ENCODE data around the gene ADGRG2. TPM values are rescaled to one million over a fixed set of nuclear protein-coding genes. Genes with fewer than 3 reads are reported as not detected.

The ADGRG2 gene
- polyA plus RNA-seq, 1 donor from 2014 or later, result 0.05 TPM

GRCh38 chrX:19007868-19008267 is 114.4 kb downstream of the ADGRG2 start:
- H3K4me2 ChIP-seq (ENCODE audit: low read length), result no peak overlapping the region
- no peaks in the 10 kb centered on the region for H3K9me2 ChIP-seq (ENCODE audit: insufficient read depth, low read length)
- no peak overlapping the region for H2AFZ ChIP-seq (ENCODE audit: low read depth, low read length)
- H3K4me3 ChIP-seq (ENCODE audit: low read length), result no peak overlapping the region
- no peaks in the 10 kb centered on the region for H3F3A ChIP-seq (ENCODE audit: insufficient read depth, low read length, poor library complexity, severe bottlenecking)
- H3K27ac ChIP-seq (ENCODE audit: low read length), result no peak overlapping the region
- H3K79me2 ChIP-seq (replicated peaks; ENCODE audit: insufficient read depth, low read length), result no peaks in the 10 kb centered on the region
- no peaks in the 10 kb centered on the region for H3K27me3 ChIP-seq (ENCODE audit: insufficient read depth, low read depth, low read length)
- no peak for TF ChIP-seq EZH2 (IDR thresholded peaks at IDR 0.05; ENCODE audit: borderline replicate concordance, insufficient read depth, low read length, poor library complexity, severe bottlenecking)
- TF ChIP-seq TAF1 (IDR thresholded peaks at IDR 0.05; ENCODE audit: low read depth), result no peak
- no peaks in the 10 kb centered on the region for H3K9me3 ChIP-seq (ENCODE audit: low read length)
- no peaks in the 10 kb centered on the region for H3K36me3 ChIP-seq (ENCODE audit: insufficient read depth, low read length)
- H4K20me1 ChIP-seq (ENCODE audit: insufficient read depth), result no peaks in the 10 kb centered on the region
- H3K9ac ChIP-seq (ENCODE audit: low read length), result no peak overlapping the region

- no peak overlapping the region for H3K4me2 ChIP-seq (ENCODE audit: low read length)
- no peak overlapping the region for H3K27ac ChIP-seq (ENCODE audit: low read length)
These were observed 115.3 kb downstream of the ADGRG2 start for GRCh38 chrX:19007011-19007410.

More at GRCh38 chrX:19007011-19007410, 115.3 kb downstream of the ADGRG2 start:
- Histone ChIP-seq H3K79me2 (replicated peaks; ENCODE audit: insufficient read depth, low read length) (no peaks in the 10 kb centered on the region), H3K9ac (ENCODE audit: low read length) (no peak overlapping the region), H3K36me3 (ENCODE audit: insufficient read depth, low read length) (no peaks in the 10 kb centered on the region), H3F3A (ENCODE audit: insufficient read depth, low read length, poor library complexity, severe bottlenecking) (no peaks in the 10 kb centered on the region), H3K4me3 (ENCODE audit: low read length) (no peak overlapping the region), H3K9me3 (ENCODE audit: low read length) (no peaks in the 10 kb centered on the region), H4K20me1 (ENCODE audit: insufficient read depth) (no peaks in the 10 kb centered on the region), H3K9me2 (ENCODE audit: insufficient read depth, low read length) (no peaks in the 10 kb centered on the region), H3K27me3 (ENCODE audit: insufficient read depth, low read depth, low read length) (no peaks in the 10 kb centered on the region), H2AFZ (ENCODE audit: low read depth, low read length) (no peak overlapping the region)
- TF ChIP-seq POLR2AphosphoS5 (IDR thresholded peaks at IDR 0.05) (no peak), MXI1 (conservative IDR thresholded peaks at IDR 0.05; ENCODE audit: poor library complexity, severe bottlenecking) (no peak), EZH2 (IDR thresholded peaks at IDR 0.05; ENCODE audit: borderline replicate concordance, insufficient read depth, low read length, poor library complexity, severe bottlenecking) (no peak), TAF1 (IDR thresholded peaks at IDR 0.05; ENCODE audit: low read depth) (no peak), RAD21 (conservative IDR thresholded peaks at IDR 0.05) (no peak), REST (IDR thresholded peaks at IDR 0.05; ENCODE audit: borderline replicate concordance) (no peak), CTCF (IDR thresholded peaks at IDR 0.05; ENCODE audit: poor library complexity, severe bottlenecking) (no peak), SMC3 (conservative IDR thresholded peaks at IDR 0.05; ENCODE audit: poor library complexity) (no peak), EP300 (conservative IDR thresholded peaks at IDR 0.05; ENCODE audit: poor library complexity, severe bottlenecking) (no peak)
